A673 (cell line): ENCODE measurements around the gene C1orf174.

ENCODE experiments used
- CTCF ChIP-seq: fragments of 300-800, 200-600 bp; sonication (generic); conservative IDR thresholded peaks from 2 replicates; pipeline ENCODE4 v1.5.1; 2017; ENCODE audit warnings: low read depth, mild to moderate bottlenecking, antibody characterized with exemption, low read length, moderate library complexity, mixed read lengths
- EZH2 ChIP-seq: fragments of 200-600 bp; sonication (generic); IDR thresholded peaks from 2 replicates; pipeline ENCODE4 v1.6.1; 2017; ENCODE audit warnings: borderline replicate concordance, low read depth, mild to moderate bottlenecking, mixed read lengths, antibody characterized with exemption, low read length; ENCODE audit not compliant: poor library complexity, severe bottlenecking

- no peak for TF ChIP-seq EZH2
- no peak for TF ChIP-seq CTCF
Observed at GRCh38 chr1:3850857-3851256, 49.2 kb downstream of the C1orf174 start.
